OCI-LY3 (cell line): ENCODE data around the gene GALNT16.
A peak's percentile ranks its signal among the peaks of the same experiment; 100 is the strongest.

ENCODE experiments used
- H2AFZ ChIP-seq: fragments of 200-600, 300-600 bp; shearing (Covaris generic); 2 replicates; pipeline ENCODE4 v1.6.0; 2014; ENCODE audit warnings: antibody characterized with exemption, low read depth, low read length
- H3K27ac ChIP-seq: fragments of 200-600, 300-600 bp; sonication (generic); 2 replicates; pipeline ENCODE4 v1.5.1; 2014; ENCODE audit warnings: mild to moderate bottlenecking, low read length, moderate library complexity, mixed read lengths
- H3K27me3 ChIP-seq: fragments of 200-600, 300-600 bp; sonication (generic); 2 replicates; pipeline ENCODE4 v1.6.1; 2014; ENCODE audit warnings: low read depth, low read length, mixed read lengths
- H3K36me3 ChIP-seq: fragments of 200-600, 300-600 bp; sonication (generic); replicated peaks from 2 replicates; pipeline ENCODE3; 2014; ENCODE audit warnings: low read depth, low read length, mixed read lengths
- H3K4me1 ChIP-seq: fragments of 300-600, 200-600 bp; sonication (generic); 2 replicates; pipeline ENCODE4 v1.6.1; 2014; ENCODE audit warnings: low read length, mixed read lengths
- H3K4me2 ChIP-seq: fragments of 200-600, 300-600 bp; sonication (generic); 2 replicates; pipeline ENCODE4 v1.6.1; 2014; ENCODE audit warnings: low read length, mixed read lengths
- H3K4me3 ChIP-seq: fragments of 300-600, 200-600 bp; sonication (generic); 2 replicates; pipeline ENCODE4 v1.5.1; 2014; ENCODE audit warnings: antibody characterized with exemption, mild to moderate bottlenecking, low read length, moderate library complexity
- H3K79me2 ChIP-seq: fragments of 300-600, 200-600 bp; shearing (Covaris generic); 2 replicates; pipeline ENCODE4 v1.6.1; 2014; ENCODE audit warnings: mild to moderate bottlenecking, low read length, mixed read lengths
- H3K9ac ChIP-seq: fragments of 300-600, 200-600 bp; shearing (Covaris generic); 2 replicates; pipeline ENCODE4 v1.6.0; 2014; ENCODE audit warnings: mild to moderate bottlenecking, low read length, moderate library complexity
- H3K9me3 ChIP-seq: fragments of 200-600, 300-600 bp; shearing (Covaris generic); 2 replicates; pipeline ENCODE4 v1.6.1; 2014; ENCODE audit warnings: low read length, mixed read lengths; ENCODE audit not compliant: insufficient read depth
- H4K20me1 ChIP-seq: fragments of 200-600, 300-600 bp; sonication (generic); 2 replicates; pipeline ENCODE4 v1.6.1; 2016; ENCODE audit warnings: low read length, mixed read lengths; ENCODE audit not compliant: insufficient read depth
- EZH2phosphoT487 ChIP-seq: fragments of 200-600 bp; shearing (Covaris generic); IDR thresholded peaks from 2 replicates; pipeline ENCODE4 v1.6.1; 2018; ENCODE audit warnings: antibody characterized with exemption, mixed run types, low read depth
- TF ChIP-seq, protein P1 (sequence below): fragments of 200-600, 300-600 bp; sonication (generic); IDR thresholded peaks from 2 replicates; pipeline ENCODE4 v1.5.1; 2014; ENCODE audit warnings: antibody characterized with exemption, low read length, low read depth

The GALNT16 gene

DNA sequence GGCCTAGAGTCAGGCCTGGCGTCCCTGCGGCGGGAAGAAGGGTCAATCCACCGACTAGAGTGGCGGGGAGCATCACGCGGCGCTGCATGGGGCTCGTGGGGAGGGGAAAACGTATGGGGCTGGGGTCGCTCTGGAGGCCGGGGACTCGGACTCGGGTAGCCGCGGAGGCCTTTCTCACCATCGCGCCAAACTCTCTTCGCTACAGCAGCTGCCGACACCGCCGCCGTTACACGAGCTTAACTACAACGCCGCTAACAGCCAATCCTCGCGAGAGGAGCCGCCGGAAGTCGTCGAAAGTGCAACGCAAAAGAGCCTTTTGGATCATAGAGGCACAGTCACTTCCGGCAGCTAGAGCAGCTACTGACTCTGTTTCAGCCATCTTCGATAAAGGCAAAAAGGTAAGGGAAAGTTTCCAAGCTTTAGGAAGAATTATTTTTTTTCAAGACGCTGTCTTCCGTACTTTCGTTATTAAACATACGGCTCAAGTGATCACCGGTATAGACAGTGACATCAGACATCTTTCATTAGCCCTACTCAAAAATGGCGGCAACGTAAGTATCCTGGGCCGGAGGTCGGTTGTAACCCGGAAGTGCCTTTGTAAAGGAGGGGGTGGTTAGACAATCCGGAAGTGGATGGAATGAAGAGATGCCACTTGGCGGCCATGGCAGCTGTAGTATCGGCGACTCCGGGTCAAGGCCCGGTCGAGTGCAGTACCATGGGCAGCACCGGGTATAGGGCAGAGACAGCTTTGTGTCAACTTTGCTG lies 138.3 kb downstream of the GALNT16 start, which contains the start of the genes ERH and SLC39A9:
Gene ERH (minus strand): TSS at position 247 of the 765 bp plus-strand sequence. CDS start 66 bp downstream, at position 181.
Gene SLC39A9 (plus strand): TSS at position 640 of the 765 bp plus-strand sequence. CDS start 678 bp downstream, outside the sequence.
- Histone ChIP-seq H4K20me1 (peaks cover 32% of the 10 kb centered on the region), H3K4me1 (peaks cover 59% of the 10 kb centered on the region), H2AFZ (peak within 1 kb of the TSS; percentile 96), H3K27ac (peak within 1 kb of the TSS; percentile 90), H3K4me2 (peak within 1 kb of the TSS; percentile 97), H3K4me3 (peak within 1 kb of the TSS; percentile 94), H3K36me3 (peaks cover 41% of the 10 kb centered on the region), H3K79me2 (peaks cover 97% of the 10 kb centered on the region), H3K27me3 (no peaks in the 10 kb centered on the region), H3K9me3 (no peaks in the 10 kb centered on the region), H3K9ac (peak within 1 kb of the TSS; percentile 97)
- TF ChIP-seq, protein P1, sequence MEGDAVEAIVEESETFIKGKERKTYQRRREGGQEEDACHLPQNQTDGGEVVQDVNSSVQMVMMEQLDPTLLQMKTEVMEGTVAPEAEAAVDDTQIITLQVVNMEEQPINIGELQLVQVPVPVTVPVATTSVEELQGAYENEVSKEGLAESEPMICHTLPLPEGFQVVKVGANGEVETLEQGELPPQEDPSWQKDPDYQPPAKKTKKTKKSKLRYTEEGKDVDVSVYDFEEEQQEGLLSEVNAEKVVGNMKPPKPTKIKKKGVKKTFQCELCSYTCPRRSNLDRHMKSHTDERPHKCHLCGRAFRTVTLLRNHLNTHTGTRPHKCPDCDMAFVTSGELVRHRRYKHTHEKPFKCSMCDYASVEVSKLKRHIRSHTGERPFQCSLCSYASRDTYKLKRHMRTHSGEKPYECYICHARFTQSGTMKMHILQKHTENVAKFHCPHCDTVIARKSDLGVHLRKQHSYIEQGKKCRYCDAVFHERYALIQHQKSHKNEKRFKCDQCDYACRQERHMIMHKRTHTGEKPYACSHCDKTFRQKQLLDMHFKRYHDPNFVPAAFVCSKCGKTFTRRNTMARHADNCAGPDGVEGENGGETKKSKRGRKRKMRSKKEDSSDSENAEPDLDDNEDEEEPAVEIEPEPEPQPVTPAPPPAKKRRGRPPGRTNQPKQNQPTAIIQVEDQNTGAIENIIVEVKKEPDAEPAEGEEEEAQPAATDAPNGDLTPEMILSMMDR, result no peak
- no peak for TF ChIP-seq EZH2phosphoT487

- TF ChIP-seq EZH2phosphoT487, result no peak
- TF ChIP-seq, protein P1, result no peak
- Histone ChIP-seq H3K36me3 (peaks cover 35% of the 10 kb centered on the region), H3K4me1 (peaks cover 53% of the 10 kb centered on the region), H2AFZ (peak overlapping the region; percentile 55; the same call in 1 of the 2 replicates), H3K27me3 (no peaks in the 10 kb centered on the region), H4K20me1 (peaks cover 26% of the 10 kb centered on the region), H3K9ac (peak overlapping the region; percentile 97), H3K4me2 (peak overlapping the region; percentile 97), H3K4me3 (peak overlapping the region; percentile 94), H3K27ac (peak overlapping the region; percentile 90), H3K79me2 (peaks cover 97% of the 10 kb centered on the region), H3K9me3 (no peaks in the 10 kb centered on the region)
These were observed 138.9 kb downstream of the GALNT16 start for GRCh38 chr14:69398818-69399210.

- Histone ChIP-seq H2AFZ (no peak overlapping the region), H4K20me1 (peaks cover 26% of the 10 kb centered on the region), H3K36me3 (peaks cover 36% of the 10 kb centered on the region), H3K79me2 (peaks cover 97% of the 10 kb centered on the region), H3K4me3 (peak overlapping the region; percentile 94), H3K9ac (peak overlapping the region; percentile 97), H3K4me1 (peaks cover 44% of the 10 kb centered on the region), H3K27ac (no peak overlapping the region), H3K27me3 (no peaks in the 10 kb centered on the region), H3K4me2 (peak overlapping the region; percentile 97), H3K9me3 (no peaks in the 10 kb centered on the region)
- TF ChIP-seq, protein P1, result no peak
- no peak for TF ChIP-seq EZH2phosphoT487
These were observed 139.8 kb downstream of the GALNT16 start for GRCh38 chr14:69399750-69400149.

- H3K36me3 ChIP-seq, result peaks cover 35% of the 10 kb centered on the region
- H3K27ac ChIP-seq, result no peak overlapping the region
- peaks cover 26% of the 10 kb centered on the region for H4K20me1 ChIP-seq
- no peaks in the 10 kb centered on the region for H3K27me3 ChIP-seq
- peak overlapping the region; percentile 97 for H3K9ac ChIP-seq
- H3K4me3 ChIP-seq, result peak overlapping the region; percentile 94
- peaks cover 40% of the 10 kb centered on the region for H3K4me1 ChIP-seq
- H3K4me2 ChIP-seq, result peak overlapping the region; percentile 97
- H2AFZ ChIP-seq, result no peak overlapping the region
- TF ChIP-seq EZH2phosphoT487, result no peak
- TF ChIP-seq, protein P1, result no peak
- peaks cover 97% of the 10 kb centered on the region for H3K79me2 ChIP-seq
- H3K9me3 ChIP-seq, result no peaks in the 10 kb centered on the region
These were observed 140.2 kb downstream of the GALNT16 start for GRCh38 chr14:69400154-69400553.
